DND-41 (cell line): ENCODE data around the gene PIP4K2A.

ENCODE experiments used
- CTCF ChIP-seq: IDR thresholded peaks from 2 replicates; pipeline ENCODE4 v1.5.1; 2012; ENCODE audit warnings: borderline replicate concordance, low read length, moderate library complexity, mild to moderate bottlenecking; ENCODE audit not compliant: poor library complexity, severe bottlenecking; ENCODE audit errors: extremely low read depth
- EZH2 ChIP-seq: IDR thresholded peaks from 3 replicates; pipeline ENCODE4 v1.6.1; 2012; ENCODE audit warnings: borderline replicate concordance, low read depth, mild to moderate bottlenecking, moderate library complexity, low read length, inconsistent platforms; ENCODE audit not compliant: severe bottlenecking

- TF ChIP-seq EZH2 (no peak), CTCF (no peak)
These were observed 23.6 kb downstream of the PIP4K2A start for GRCh38 chr10:22690614-22691431.
